Neuronal stem cell (in vitro differentiated cells): ENCODE data around the gene UCKL1.

ENCODE experiments used
- DNase-seq: peaks from one replicate; pipeline ENCODE4 v3.0.0-alpha.2; 2013; ENCODE audit warnings: low spot score
- H2AFZ ChIP-seq: one replicate; pipeline ENCODE4 v1.6.1; 2013; ENCODE audit warnings: mild to moderate bottlenecking, low read length, inconsistent platforms
- H2AK5ac ChIP-seq: 2 replicates; pipeline ENCODE4 v1.6.1; 2013; ENCODE audit warnings: low read depth, mild to moderate bottlenecking, inconsistent platforms, low read length, moderate library complexity, mixed read lengths
- H2BK120ac ChIP-seq: 2 replicates; pipeline ENCODE4 v1.6.1; 2013; ENCODE audit warnings: low read depth, mild to moderate bottlenecking, inconsistent platforms, low read length, moderate library complexity, mixed read lengths
- H2BK12ac ChIP-seq: one replicate; pipeline ENCODE4 v1.6.1; 2013; ENCODE audit warnings: low read length, inconsistent platforms
- H2BK15ac ChIP-seq: 2 replicates; pipeline ENCODE4 v1.6.1; 2013; ENCODE audit warnings: mild to moderate bottlenecking, low read length, inconsistent platforms, mixed read lengths
- H2BK5ac ChIP-seq: one replicate; pipeline ENCODE4 v1.6.1; 2013; ENCODE audit warnings: inconsistent platforms, mild to moderate bottlenecking, low read length, moderate library complexity
- H3K14ac ChIP-seq: one replicate; pipeline ENCODE4 v1.6.1; 2013; ENCODE audit warnings: low read length, inconsistent platforms
- H3K18ac ChIP-seq: 2 replicates; pipeline ENCODE4 v1.6.1; 2013; ENCODE audit warnings: low read length, inconsistent platforms
- H3K23ac ChIP-seq: 2 replicates; pipeline ENCODE4 v1.6.1; 2013; ENCODE audit warnings: low read depth, mild to moderate bottlenecking, mixed read lengths, low read length, inconsistent platforms; ENCODE audit not compliant: poor library complexity
- H3K27ac ChIP-seq: replicated peaks from 3 replicates; pipeline ENCODE4 v1.5.1; 2013; ENCODE audit warnings: low read length, inconsistent platforms
- H3K27me3 ChIP-seq, 3 experiments: 2 replicates each; pipeline ENCODE4 v1.6.1; 2013; ENCODE audit warnings: low read length in 3 of 3, mild to moderate bottlenecking in 2 of 3, inconsistent platforms in 1 of 3, low read depth in 1 of 3, mixed read lengths in 1 of 3, moderate library complexity in 1 of 3; ENCODE audit not compliant: control insufficient read depth in 3 of 3, insufficient read depth in 3 of 3
- H3K36me3 ChIP-seq, 2 donors: replicated peaks in 1 of 2; 2 replicates each; pipeline ENCODE4 v1.6.1; 2013; ENCODE audit warnings: low read length in 2 of 2; ENCODE audit not compliant: control insufficient read depth in 2 of 2, insufficient read depth in 2 of 2
- H3K4ac ChIP-seq: 2 replicates; pipeline ENCODE4 v1.6.1; 2013; ENCODE audit warnings: inconsistent platforms, mild to moderate bottlenecking, low read length, moderate library complexity
- H3K4me1 ChIP-seq, 2 donors: 1 replicate in 1 of 2; 2 replicates in 1 of 2; pipeline ENCODE4 v1.6.1; 2013; ENCODE audit warnings: low read length in 2 of 2, low read depth in 1 of 2; ENCODE audit not compliant: control insufficient read depth in 2 of 2, insufficient read depth in 1 of 2
- H3K4me2 ChIP-seq: one replicate; pipeline ENCODE4 v1.6.1; 2013; ENCODE audit warnings: mild to moderate bottlenecking, low read length, inconsistent platforms; ENCODE audit not compliant: insufficient read depth, poor library complexity, severe bottlenecking
- H3K4me3 ChIP-seq, 2 donors: 2 replicates each; pipeline ENCODE4 v1.5.1; 2013; ENCODE audit warnings: low read length in 2 of 2, mild to moderate bottlenecking in 2 of 2, inconsistent platforms in 1 of 2, moderate library complexity in 1 of 2
- H3K79me1 ChIP-seq: one replicate; pipeline ENCODE4 v1.6.1; 2013; ENCODE audit warnings: low read depth, mild to moderate bottlenecking, inconsistent platforms, low read length, moderate library complexity
- H3K9ac ChIP-seq: one replicate; pipeline ENCODE4 v1.6.1; 2013; ENCODE audit warnings: mild to moderate bottlenecking, low read depth, low read length, inconsistent platforms; ENCODE audit not compliant: poor library complexity
- H3K9me3 ChIP-seq, 2 donors: replicated peaks in 1 of 2; 2 replicates each; pipeline versions ENCODE3 to v1.6.1; 2013; ENCODE audit warnings: low read length in 2 of 2, mild to moderate bottlenecking in 2 of 2, inconsistent platforms in 1 of 2, low read depth in 1 of 2, mixed read lengths in 1 of 2, moderate library complexity in 1 of 2; ENCODE audit not compliant: control insufficient read depth in 2 of 2, insufficient read depth in 1 of 2
- H4K8ac ChIP-seq: one replicate; pipeline ENCODE4 v1.6.1; 2013; ENCODE audit warnings: low read depth, mild to moderate bottlenecking, inconsistent platforms, low read length, moderate library complexity
- H4K91ac ChIP-seq: one replicate; pipeline ENCODE4 v1.6.1; 2013; ENCODE audit warnings: low read length, low read depth, mild to moderate bottlenecking, inconsistent platforms; ENCODE audit not compliant: poor library complexity
- WGBS, 2 donors: extraction: QIAGEN DNeasy Blood & Tissue Kit; methylation state at CpG; one replicate each; pipeline ENCODE4 v1.1.7; 2013; ENCODE audit warnings: missing lambda C conversion rate in 2 of 2, mixed read lengths in 1 of 2; ENCODE audit not compliant: insufficient read length in 2 of 2, insufficient replicate concordance in 1 of 2; ENCODE audit errors: extremely low coverage in 2 of 2; 5-methylcytosine and 5-hydroxymethylcytosine counted together

Gene UCKL1

GRCh38 chr20:63966172-63966943 lies 10.1 kb upstream of the UCKL1 start:
- H3K79me1 ChIP-seq = peaks cover 10% of the 10 kb centered on the region
- H3K36me3 ChIP-seq = peaks cover 51 to 59% of the 10 kb centered on the region in 2 donors
- no peak overlapping the region for H3K4me2 ChIP-seq
- peaks cover 9 to 13% of the 10 kb centered on the region in 2 donors for H3K4me1 ChIP-seq
- H2BK120ac ChIP-seq = no peak overlapping the region
- no peak overlapping the region for H4K91ac ChIP-seq
- no peak overlapping the region for H4K8ac ChIP-seq
- no peak for DNase-seq
- no peak overlapping the region for H2AFZ ChIP-seq
- no peak overlapping the region for H2BK5ac ChIP-seq
- no peak overlapping the region for H2BK15ac ChIP-seq
- peaks cover 0 to 4% (median 0%) of the 10 kb centered on the region in 3 experiments for H3K27me3 ChIP-seq
- H3K4me3 ChIP-seq = peak overlapping the region in 1 of 2 donors; percentile 59
- peak overlapping the region; percentile 28 for H2AK5ac ChIP-seq
- no peak overlapping the region for H3K14ac ChIP-seq
- H3K9ac ChIP-seq = no peak overlapping the region
- no CpG with 5 or more reads among the region's 27 CpGs for WGBS, 2 donors
- no peak overlapping the region for H3K18ac ChIP-seq
- no peak overlapping the region for H3K27ac ChIP-seq
- peak overlapping the region; percentile 52 for H3K23ac ChIP-seq
- H2BK12ac ChIP-seq = no peak overlapping the region
- no peak overlapping the region for H3K4ac ChIP-seq
- peaks cover 0 to 31% of the 10 kb centered on the region in 2 donors for H3K9me3 ChIP-seq

GRCh38 chr20:63964412-63964811 lies 8.2 kb upstream of the UCKL1 start:
- peaks cover 0 to 31% of the 10 kb centered on the region in 2 donors for H3K9me3 ChIP-seq
- peak overlapping the region; percentile 56 for H3K14ac ChIP-seq
- H2BK120ac ChIP-seq = no peak overlapping the region
- H2BK5ac ChIP-seq = no peak overlapping the region
- no peak overlapping the region for H2AK5ac ChIP-seq
- H3K27ac ChIP-seq = no peak overlapping the region
- H3K4ac ChIP-seq = no peak overlapping the region
- H3K36me3 ChIP-seq = peaks cover 55 to 72% of the 10 kb centered on the region in 2 donors
- H4K8ac ChIP-seq = no peak overlapping the region
- H3K79me1 ChIP-seq = peaks cover 10% of the 10 kb centered on the region
- no peak overlapping the region for H3K9ac ChIP-seq
- no peaks in the 10 kb centered on the region for H3K27me3 ChIP-seq
- H2AFZ ChIP-seq = no peak overlapping the region
- no peak overlapping the region for H3K18ac ChIP-seq
- no peak for DNase-seq
- no peak overlapping the region for H4K91ac ChIP-seq
- H3K4me2 ChIP-seq = no peak overlapping the region
- no peak overlapping the region for H2BK12ac ChIP-seq
- H3K4me1 ChIP-seq = peaks cover 9% of the 10 kb centered on the region in 2 donors
- WGBS, 2 donors = no CpG with 5 or more reads among the region's 16 CpGs
- H3K23ac ChIP-seq = peak overlapping the region; percentile 93
- H3K4me3 ChIP-seq = no peak overlapping the region
- H2BK15ac ChIP-seq = no peak overlapping the region

- no peak for DNase-seq
- no peak overlapping the region for H3K4ac ChIP-seq
- peak overlapping the region; percentile 12 for H3K14ac ChIP-seq
- no peak overlapping the region for H2BK12ac ChIP-seq
- H3K79me1 ChIP-seq = peaks cover 10% of the 10 kb centered on the region
- no peak overlapping the region for H3K4me3 ChIP-seq
- no peak overlapping the region for H3K4me2 ChIP-seq
- H2BK15ac ChIP-seq = no peak overlapping the region
- H3K27ac ChIP-seq = no peak overlapping the region
- H2BK120ac ChIP-seq = no peak overlapping the region
- H2BK5ac ChIP-seq = no peak overlapping the region
- no peak overlapping the region for H3K18ac ChIP-seq
- H2AK5ac ChIP-seq = no peak overlapping the region
- no peak overlapping the region for H2AFZ ChIP-seq
- H3K4me1 ChIP-seq = peaks cover 11 to 12% of the 10 kb centered on the region in 2 donors
- H4K91ac ChIP-seq = no peak overlapping the region
- H3K27me3 ChIP-seq = no peaks in the 10 kb centered on the region
- no peak overlapping the region for H3K9ac ChIP-seq
- peaks cover 60 to 78% of the 10 kb centered on the region in 2 donors for H3K36me3 ChIP-seq
- H4K8ac ChIP-seq = no peak overlapping the region
- H3K23ac ChIP-seq = no peak overlapping the region
- peaks cover 0 to 31% of the 10 kb centered on the region in 2 donors for H3K9me3 ChIP-seq
- no CpG with 5 or more reads among the region's 16 CpGs for WGBS, 2 donors
These were observed 7.6 kb upstream of the UCKL1 start for GRCh38 chr20:63963784-63964301.

- no peak for DNase-seq
- H3K4me1 ChIP-seq = peaks cover 9 to 12% of the 10 kb centered on the region in 2 donors
- peaks cover 9% of the 10 kb centered on the region for H3K79me1 ChIP-seq
- no peak overlapping the region for H3K4me3 ChIP-seq
- no peak overlapping the region for H2BK120ac ChIP-seq
- H3K9ac ChIP-seq = no peak overlapping the region
- H3K14ac ChIP-seq = no peak overlapping the region
- H3K36me3 ChIP-seq = peaks cover 61 to 81% of the 10 kb centered on the region in 2 donors
- no peak overlapping the region for H3K4ac ChIP-seq
- no peak overlapping the region for H4K91ac ChIP-seq
- H3K27me3 ChIP-seq = no peaks in the 10 kb centered on the region
- peaks cover 0 to 31% of the 10 kb centered on the region in 2 donors for H3K9me3 ChIP-seq
- H4K8ac ChIP-seq = no peak overlapping the region
- H2AK5ac ChIP-seq = no peak overlapping the region
- no peak overlapping the region for H2BK15ac ChIP-seq
- no peak overlapping the region for H2BK5ac ChIP-seq
- no peak overlapping the region for H2BK12ac ChIP-seq
- H3K27ac ChIP-seq = no peak overlapping the region
- no peak overlapping the region for H2AFZ ChIP-seq
- WGBS, 2 donors = no CpG with 5 or more reads among the region's 27 CpGs
- no peak overlapping the region for H3K4me2 ChIP-seq
- no peak overlapping the region for H3K18ac ChIP-seq
- H3K23ac ChIP-seq = no peak overlapping the region
These were observed 7.1 kb upstream of the UCKL1 start for GRCh38 chr20:63963348-63963741.
